PC-9 (cell line): ENCODE data around the gene POLDIP3.

Experiments used
- EZH2 ChIP-seq: fragments of 200-600 bp; sonication (generic); IDR thresholded peaks from 2 replicates; pipeline ENCODE4 v1.8.0; 2017; ENCODE audit warnings: antibody characterized with exemption, low read depth
- TF ChIP-seq, protein P1 (sequence below): fragments of 200-600 bp; sonication (generic); conservative IDR thresholded peaks from 2 replicates; pipeline ENCODE4 v1.6.1; 2017; ENCODE audit warnings: mixed run types, antibody characterized with exemption, mild to moderate bottlenecking, moderate library complexity

DNA sequence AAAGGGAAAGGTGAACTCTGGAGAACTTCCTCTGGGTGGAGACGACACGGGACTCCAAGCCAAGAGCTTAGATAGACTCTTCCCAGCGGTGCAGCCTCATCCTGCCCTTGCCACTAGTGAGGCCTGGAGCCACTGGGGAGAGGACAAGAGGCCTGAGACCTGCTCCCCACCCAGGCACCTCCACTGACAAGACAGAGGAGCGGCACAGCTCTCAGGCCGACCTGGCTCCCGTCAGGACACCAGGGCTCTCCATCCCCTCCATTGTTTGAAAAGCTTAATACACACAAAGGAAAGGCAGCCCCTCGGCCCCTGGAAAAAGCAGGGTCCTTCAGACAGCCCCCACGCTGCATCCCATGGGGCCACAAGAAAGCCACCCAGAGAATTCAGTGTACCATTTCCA is 29.6 kb downstream of the POLDIP3 start:
- TF ChIP-seq, protein P1, sequence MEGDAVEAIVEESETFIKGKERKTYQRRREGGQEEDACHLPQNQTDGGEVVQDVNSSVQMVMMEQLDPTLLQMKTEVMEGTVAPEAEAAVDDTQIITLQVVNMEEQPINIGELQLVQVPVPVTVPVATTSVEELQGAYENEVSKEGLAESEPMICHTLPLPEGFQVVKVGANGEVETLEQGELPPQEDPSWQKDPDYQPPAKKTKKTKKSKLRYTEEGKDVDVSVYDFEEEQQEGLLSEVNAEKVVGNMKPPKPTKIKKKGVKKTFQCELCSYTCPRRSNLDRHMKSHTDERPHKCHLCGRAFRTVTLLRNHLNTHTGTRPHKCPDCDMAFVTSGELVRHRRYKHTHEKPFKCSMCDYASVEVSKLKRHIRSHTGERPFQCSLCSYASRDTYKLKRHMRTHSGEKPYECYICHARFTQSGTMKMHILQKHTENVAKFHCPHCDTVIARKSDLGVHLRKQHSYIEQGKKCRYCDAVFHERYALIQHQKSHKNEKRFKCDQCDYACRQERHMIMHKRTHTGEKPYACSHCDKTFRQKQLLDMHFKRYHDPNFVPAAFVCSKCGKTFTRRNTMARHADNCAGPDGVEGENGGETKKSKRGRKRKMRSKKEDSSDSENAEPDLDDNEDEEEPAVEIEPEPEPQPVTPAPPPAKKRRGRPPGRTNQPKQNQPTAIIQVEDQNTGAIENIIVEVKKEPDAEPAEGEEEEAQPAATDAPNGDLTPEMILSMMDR, result no peak
- no peak for TF ChIP-seq EZH2
